Mesenchymal stem cell (in vitro differentiated cells and primary cell): ENCODE data around the gene FAM240A.

Experiments used
- DNase-seq: peaks from one replicate; pipeline ENCODE4 v3.0.0-alpha.2; 2013
- H2AFZ ChIP-seq: one replicate; pipeline ENCODE4 v1.6.1; 2013; ENCODE audit warnings: low read depth, mild to moderate bottlenecking, control low read depth, inconsistent platforms, low read length, moderate library complexity
- H2AK5ac ChIP-seq: 2 replicates; pipeline ENCODE4 v1.6.1; 2013; ENCODE audit warnings: low read length, moderate library complexity, mild to moderate bottlenecking, inconsistent platforms; ENCODE audit not compliant: severe bottlenecking
- H2BK120ac ChIP-seq: one replicate; pipeline ENCODE4 v1.6.1; 2013; ENCODE audit warnings: low read depth, mild to moderate bottlenecking, inconsistent platforms, low read length, moderate library complexity
- H2BK12ac ChIP-seq, 2 experiments: one replicate each; pipeline ENCODE4 v1.6.1; 2013; ENCODE audit warnings: inconsistent platforms in 2 of 2, low read length in 2 of 2, mild to moderate bottlenecking in 2 of 2, moderate library complexity in 2 of 2, control low read depth in 1 of 2
- H2BK15ac ChIP-seq: one replicate; pipeline ENCODE4 v1.6.1; 2013; ENCODE audit warnings: mild to moderate bottlenecking, low read depth, inconsistent platforms; ENCODE audit not compliant: poor library complexity, severe bottlenecking
- H2BK5ac ChIP-seq: 2 replicates; pipeline ENCODE4 v1.6.1; 2013; ENCODE audit warnings: low read depth, mild to moderate bottlenecking, low read length, control low read depth, inconsistent platforms; ENCODE audit not compliant: poor library complexity, severe bottlenecking
- H3K14ac ChIP-seq, 2 experiments: one replicate each; pipeline ENCODE4 v1.6.1; 2013; ENCODE audit warnings: inconsistent platforms in 2 of 2, low read length in 2 of 2, control low read depth in 1 of 2, mild to moderate bottlenecking in 1 of 2, moderate library complexity in 1 of 2
- H3K18ac ChIP-seq, 2 experiments: one replicate each; pipeline ENCODE4 v1.6.1; 2013; ENCODE audit warnings: inconsistent platforms in 2 of 2, low read length in 2 of 2, control low read depth in 1 of 2, low read depth in 1 of 2, mild to moderate bottlenecking in 1 of 2
- H3K23ac ChIP-seq, 2 experiments: one replicate each; pipeline ENCODE4 v1.6.1; 2013; ENCODE audit warnings: inconsistent platforms in 2 of 2, low read length in 2 of 2, mild to moderate bottlenecking in 2 of 2, moderate library complexity in 2 of 2, control low read depth in 1 of 2
- H3K27ac ChIP-seq: 2 replicates; pipeline ENCODE4 v1.5.1; 2013; ENCODE audit warnings: mild to moderate bottlenecking, moderate library complexity, low read length, control low read depth, inconsistent platforms; ENCODE audit not compliant: poor library complexity, severe bottlenecking
- H3K27me3 ChIP-seq, 2 experiments: 2 replicates each; pipeline versions ENCODE4 v1.6.1 to v1.7.0; 2013; ENCODE audit warnings: low read length in 2 of 2, mild to moderate bottlenecking in 2 of 2, moderate library complexity in 2 of 2, control low read depth in 1 of 2, inconsistent platforms in 1 of 2; ENCODE audit not compliant: control insufficient read depth in 1 of 2, insufficient read depth in 1 of 2
- H3K36me3 ChIP-seq, 2 experiments: 2 replicates each; pipeline versions ENCODE4 v1.6.1 to v1.7.0; 2013; ENCODE audit warnings: low read length in 2 of 2, control low read depth in 1 of 2, inconsistent platforms in 1 of 2, low read depth in 1 of 2, mild to moderate bottlenecking in 1 of 2; ENCODE audit not compliant: insufficient read depth in 2 of 2, control insufficient read depth in 1 of 2
- H3K4ac ChIP-seq, 2 experiments: one replicate each; pipeline ENCODE4 v1.6.1; 2013; ENCODE audit warnings: inconsistent platforms in 2 of 2, low read length in 2 of 2, mild to moderate bottlenecking in 2 of 2, moderate library complexity in 2 of 2, control low read depth in 1 of 2, low read depth in 1 of 2
- H3K4me1 ChIP-seq: 2 replicates; pipeline ENCODE4 v1.6.1; 2013; ENCODE audit warnings: low read depth, low read length, control low read depth; ENCODE audit not compliant: control insufficient read depth, insufficient read depth
- H3K4me2 ChIP-seq: 2 replicates; pipeline ENCODE4 v1.6.1; 2013; ENCODE audit warnings: low read length, mild to moderate bottlenecking, inconsistent platforms; ENCODE audit not compliant: poor library complexity, severe bottlenecking
- H3K4me3 ChIP-seq, 2 experiments: 2 replicates each; pipeline versions ENCODE4 v1.5.1 to v1.7.0; 2013; ENCODE audit warnings: low read length in 2 of 2, mild to moderate bottlenecking in 2 of 2, control low read depth in 1 of 2, low read depth in 1 of 2; ENCODE audit not compliant: insufficient read depth in 1 of 2
- H3K79me1 ChIP-seq: replicated peaks from 2 replicates; pipeline ENCODE4 v1.6.1; 2013; ENCODE audit warnings: mild to moderate bottlenecking, control low read depth, low read length, inconsistent platforms; ENCODE audit not compliant: poor library complexity, severe bottlenecking
- H3K9ac ChIP-seq: 2 replicates; pipeline ENCODE4 v1.7.0; 2013; ENCODE audit warnings: mild to moderate bottlenecking, low read length, moderate library complexity
- H3K9me3 ChIP-seq: 2 replicates; pipeline ENCODE4 v1.7.0; 2013; ENCODE audit warnings: mild to moderate bottlenecking, low read length; ENCODE audit not compliant: control insufficient read depth
- H4K8ac ChIP-seq: one replicate; pipeline ENCODE4 v1.6.1; 2013; ENCODE audit warnings: inconsistent platforms, mild to moderate bottlenecking, low read length, moderate library complexity
- H4K91ac ChIP-seq: one replicate; pipeline ENCODE4 v1.6.1; 2013; ENCODE audit warnings: mild to moderate bottlenecking, low read length, inconsistent platforms
- WGBS: methylation state at CpG from one replicate; pipeline ENCODE4 v1.1.7; 2013; ENCODE audit warnings: mixed read lengths; 5-methylcytosine and 5-hydroxymethylcytosine counted together

FAM240A gene

GRCh38 chr3:46668116-46668515 is 55.8 kb downstream of the FAM240A start:
- no peak overlapping the region for H3K4me2 ChIP-seq
- H2BK15ac ChIP-seq, result no peak overlapping the region
- no peak overlapping the region for H2AK5ac ChIP-seq
- no peak overlapping the region for H3K14ac ChIP-seq
- no peak overlapping the region for H3K27ac ChIP-seq
- peaks cover 5% of the 10 kb centered on the region for H3K4me1 ChIP-seq
- peaks cover 12 to 27% of the 10 kb centered on the region in 2 experiments for H3K27me3 ChIP-seq
- no peak overlapping the region for H3K4ac ChIP-seq
- no peak overlapping the region for H3K9ac ChIP-seq
- no peak overlapping the region for H2BK12ac ChIP-seq
- H4K91ac ChIP-seq, result no peak overlapping the region
- H3K4me3 ChIP-seq, result no peak overlapping the region
- H3K9me3 ChIP-seq, result no peaks in the 10 kb centered on the region
- no peak for DNase-seq
- H3K18ac ChIP-seq, result no peak overlapping the region
- H3K36me3 ChIP-seq, result no peaks in the 10 kb centered on the region
- 78% methylated on average over 8 of the region's 8 CpGs for WGBS
- H2BK120ac ChIP-seq, result no peak overlapping the region
- H2BK5ac ChIP-seq, result no peak overlapping the region
- no peaks in the 10 kb centered on the region for H3K79me1 ChIP-seq
- no peak overlapping the region for H2AFZ ChIP-seq
- H4K8ac ChIP-seq, result no peak overlapping the region
- H3K23ac ChIP-seq, result no peak overlapping the region

- Histone ChIP-seq H4K8ac (no peak overlapping the region), H3K9me3 (no peaks in the 10 kb centered on the region), H3K27me3 (peaks cover 12 to 31% of the 10 kb centered on the region in 2 experiments), H3K79me1 (no peaks in the 10 kb centered on the region), H4K91ac (no peak overlapping the region), H3K27ac (no peak overlapping the region), H3K4ac (no peak overlapping the region), H2AFZ (no peak overlapping the region), H2BK120ac (no peak overlapping the region), H2BK15ac (no peak overlapping the region), H3K9ac (no peak overlapping the region), H2BK12ac (no peak overlapping the region), H3K4me1 (peaks cover 3% of the 10 kb centered on the region), H2BK5ac (no peak overlapping the region), H3K23ac (no peak overlapping the region), H3K14ac (no peak overlapping the region), H3K36me3 (no peaks in the 10 kb centered on the region), H3K4me3 (no peak overlapping the region), H3K4me2 (no peak overlapping the region), H2AK5ac (no peak overlapping the region), H3K18ac (no peak overlapping the region)
- WGBS, result 94% methylated on average over 2 of the region's 2 CpGs
- no peak for DNase-seq
Observed at GRCh38 chr3:46668591-46668990, 56.3 kb downstream of the FAM240A start.

GRCh38 chr3:46669191-46669999 is 57.1 kb downstream of the FAM240A start:
- no peak overlapping the region for H2AFZ ChIP-seq
- no peak overlapping the region for H2BK5ac ChIP-seq
- H3K27ac ChIP-seq, result no peak overlapping the region
- H2AK5ac ChIP-seq, result no peak overlapping the region
- peaks cover 2% of the 10 kb centered on the region for H3K4me1 ChIP-seq
- no peak overlapping the region for H3K4ac ChIP-seq
- no peak overlapping the region for H3K18ac ChIP-seq
- H3K14ac ChIP-seq, result no peak overlapping the region
- H4K91ac ChIP-seq, result no peak overlapping the region
- no peaks in the 10 kb centered on the region for H3K9me3 ChIP-seq
- H3K4me3 ChIP-seq, result no peak overlapping the region
- no peak overlapping the region for H2BK15ac ChIP-seq
- H2BK12ac ChIP-seq, result no peak overlapping the region
- no peaks in the 10 kb centered on the region for H3K79me1 ChIP-seq
- peaks cover 10 to 35% of the 10 kb centered on the region in 2 experiments for H3K27me3 ChIP-seq
- H3K4me2 ChIP-seq, result no peak overlapping the region
- WGBS, result 88% methylated on average over 9 of the region's 9 CpGs
- no peak overlapping the region for H3K9ac ChIP-seq
- H3K36me3 ChIP-seq, result no peaks in the 10 kb centered on the region
- H3K23ac ChIP-seq, result no peak overlapping the region
- no peak overlapping the region for H4K8ac ChIP-seq
- DNase-seq, result no peak
- no peak overlapping the region for H2BK120ac ChIP-seq

- Histone ChIP-seq H3K9me3 (no peaks in the 10 kb centered on the region), H3K14ac (no peak overlapping the region), H3K36me3 (no peaks in the 10 kb centered on the region), H2AK5ac (no peak overlapping the region), H3K27me3 (peaks cover 10 to 30% of the 10 kb centered on the region in 2 experiments), H4K8ac (no peak overlapping the region), H2BK5ac (no peak overlapping the region), H3K4ac (no peak overlapping the region), H2BK120ac (no peak overlapping the region), H4K91ac (no peak overlapping the region), H2AFZ (no peak overlapping the region), H2BK12ac (no peak overlapping the region), H2BK15ac (no peak overlapping the region), H3K18ac (no peak overlapping the region), H3K4me3 (no peak overlapping the region), H3K27ac (no peak overlapping the region), H3K4me1 (peaks cover 2% of the 10 kb centered on the region), H3K79me1 (no peaks in the 10 kb centered on the region), H3K23ac (no peak overlapping the region), H3K4me2 (no peak overlapping the region), H3K9ac (no peak overlapping the region)
- WGBS, result 86% methylated on average over 16 of the region's 17 CpGs
- DNase-seq, result no peak
Observed at GRCh38 chr3:46670000-46670890, 57.9 kb downstream of the FAM240A start.
